LNCaP clone FGC (cell line): ENCODE results near the gene GPER1.

Source experiments
- DNase-seq: peaks from one replicate; pipeline ENCODE4 v3.0.0-alpha.2; 2011; ENCODE audit warnings: low read depth
- H3K4me3 ChIP-seq: 2 replicates; pipeline ENCODE4 v1.5.1; 2011; ENCODE audit warnings: mild to moderate bottlenecking, low read depth, low read length, control low read depth
- TF ChIP-seq, protein P1 (sequence below): IDR thresholded peaks from 2 replicates; pipeline ENCODE4 v1.5.1; 2012; ENCODE audit warnings: mild to moderate bottlenecking; ENCODE audit not compliant: control insufficient read depth, insufficient read depth; ENCODE audit errors: extremely low read depth

GPER1 gene

GRCh38 chr7:1054861-1055450, 33.0 kb upstream of the GPER1 start:
- no peak overlapping the region for H3K4me3 ChIP-seq
- TF ChIP-seq, protein P1, sequence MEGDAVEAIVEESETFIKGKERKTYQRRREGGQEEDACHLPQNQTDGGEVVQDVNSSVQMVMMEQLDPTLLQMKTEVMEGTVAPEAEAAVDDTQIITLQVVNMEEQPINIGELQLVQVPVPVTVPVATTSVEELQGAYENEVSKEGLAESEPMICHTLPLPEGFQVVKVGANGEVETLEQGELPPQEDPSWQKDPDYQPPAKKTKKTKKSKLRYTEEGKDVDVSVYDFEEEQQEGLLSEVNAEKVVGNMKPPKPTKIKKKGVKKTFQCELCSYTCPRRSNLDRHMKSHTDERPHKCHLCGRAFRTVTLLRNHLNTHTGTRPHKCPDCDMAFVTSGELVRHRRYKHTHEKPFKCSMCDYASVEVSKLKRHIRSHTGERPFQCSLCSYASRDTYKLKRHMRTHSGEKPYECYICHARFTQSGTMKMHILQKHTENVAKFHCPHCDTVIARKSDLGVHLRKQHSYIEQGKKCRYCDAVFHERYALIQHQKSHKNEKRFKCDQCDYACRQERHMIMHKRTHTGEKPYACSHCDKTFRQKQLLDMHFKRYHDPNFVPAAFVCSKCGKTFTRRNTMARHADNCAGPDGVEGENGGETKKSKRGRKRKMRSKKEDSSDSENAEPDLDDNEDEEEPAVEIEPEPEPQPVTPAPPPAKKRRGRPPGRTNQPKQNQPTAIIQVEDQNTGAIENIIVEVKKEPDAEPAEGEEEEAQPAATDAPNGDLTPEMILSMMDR = no peak
- DNase-seq = no peak

- TF ChIP-seq, protein P1 = no peak
- H3K4me3 ChIP-seq = no peak overlapping the region
- no peak for DNase-seq
These were observed 32.4 kb upstream of the GPER1 start for GRCh38 chr7:1055491-1055955.

GRCh38 chr7:1055956-1056784, 31.7 kb upstream of the GPER1 start:
- DNase-seq = no peak

DNA sequence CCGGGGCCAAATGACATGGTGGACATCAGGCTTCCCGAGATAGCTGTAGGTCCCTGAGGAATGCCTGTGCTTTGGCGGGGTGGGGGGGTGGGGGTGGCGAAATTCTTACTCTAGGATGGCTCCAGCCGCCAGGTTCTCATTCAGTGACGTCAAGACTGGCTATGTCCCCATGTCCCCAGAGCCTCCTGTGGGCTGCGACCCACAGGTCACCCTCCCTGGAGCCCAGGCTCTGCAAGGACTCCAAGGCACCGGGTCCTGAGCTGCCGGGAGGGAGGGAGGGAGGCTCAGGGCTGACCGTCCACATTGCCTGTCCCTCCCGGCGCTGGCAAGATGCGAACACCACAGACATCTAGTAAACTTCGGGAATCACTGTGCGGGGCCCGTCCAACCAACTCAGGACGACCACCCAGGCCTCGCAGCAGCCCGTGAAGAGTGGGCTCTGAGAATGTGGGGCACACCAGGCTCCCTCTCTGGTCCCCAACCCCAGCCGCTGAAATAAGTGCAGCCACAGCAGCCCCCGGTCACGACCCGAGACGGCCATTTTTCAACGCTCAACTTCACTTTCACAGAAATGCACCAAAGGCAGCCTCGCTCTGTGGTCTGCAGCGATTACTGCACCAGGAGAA, 31.0 kb upstream of the GPER1 start:
- TF ChIP-seq, protein P1 = no peak
- no peak overlapping the region for H3K4me3 ChIP-seq
- no peak for DNase-seq

More at GRCh38 chr7:1055956-1056784, 31.7 kb upstream of the GPER1 start:
- TF ChIP-seq, protein P1 = no peak
- H3K4me3 ChIP-seq = no peak overlapping the region

GRCh38 chr7:1057416-1058291, 30.3 kb upstream of the GPER1 start:
- DNase-seq = no peak
- TF ChIP-seq, protein P1 = no peak
- no peak overlapping the region for H3K4me3 ChIP-seq

- TF ChIP-seq, protein P1 = no peak
- H3K4me3 ChIP-seq = no peak overlapping the region
- no peak for DNase-seq
These were observed 29.6 kb upstream of the GPER1 start for GRCh38 chr7:1058311-1058710.
